Cardiac muscle cell (in vitro differentiated cells and primary cell): ENCODE measurements around the gene OR6M1. TPM values are rescaled to one million over a fixed set of nuclear protein-coding genes. Genes with fewer than 3 reads are reported as not detected.

Source experiments
- DNase-seq, 2 donors: peaks; one replicate each; pipeline versions ENCODE4 v3.0.0 to v3.0.0-alpha.2; 2010 to 2017; ENCODE audit warnings: low read depth in 1 of 2, low spot score in 1 of 2
- H3K27ac ChIP-seq: fragments of 200-600 bp; sonication (generic); 2 replicates; pipeline ENCODE4 v1.5.1; 2016
- H3K27me3 ChIP-seq: fragments of 200-600 bp; sonication (generic); 2 replicates; pipeline ENCODE4 v1.6.0; 2016; ENCODE audit warnings: control low read depth
- H3K36me3 ChIP-seq: fragments of 200-600 bp; sonication (generic); 2 replicates; pipeline ENCODE4 v1.5.1; 2016; ENCODE audit warnings: control low read depth
- H3K4me1 ChIP-seq: fragments of 200-600 bp; sonication (generic); 2 replicates; pipeline ENCODE4 v1.8.1; 2017; ENCODE audit warnings: low read depth, mild to moderate bottlenecking, mixed run types
- H3K4me3 ChIP-seq: fragments of 200-600 bp; sonication (generic); 2 replicates; pipeline ENCODE4 v1.5.1; 2016; ENCODE audit warnings: mild to moderate bottlenecking
- H3K9me3 ChIP-seq: fragments of 200-600 bp; sonication (generic); 2 replicates; pipeline ENCODE4 v1.5.1; 2017; ENCODE audit warnings: low read depth, mild to moderate bottlenecking, control low read depth
- CTCF ChIP-seq: IDR thresholded peaks from 2 replicates; pipeline ENCODE4 v1.5.1; 2012; ENCODE audit warnings: low read depth, mild to moderate bottlenecking, low read length
- polyA plus RNA-seq: library from polyadenylated mRNA; unstranded; fragments of >200 nt; fragmentation: Nextera tagmentation; extraction: Ambion mirVana; gene quantifications from 2 replicates; pipeline ENCODE4 v1.2.1, GENCODE V29; 2016
- total RNA-seq: library from RNA; depleted of rRNA; stranded (reverse); fragments of >200 nt; gene quantifications from 2 replicates; pipeline ENCODE4 v1.2.3, GENCODE V29; 2016

The OR6M1 gene
- total and polyA plus RNA-seq, 2 experiments from 2014 or later: not detected

GRCh38 chr11:123783536-123783935, 22.6 kb downstream of the OR6M1 start:
- no peak overlapping the region for H3K4me3 ChIP-seq
- H3K36me3 ChIP-seq: no peaks in the 10 kb centered on the region
- no peaks in the 10 kb centered on the region for H3K4me1 ChIP-seq
- H3K9me3 ChIP-seq: no peaks in the 10 kb centered on the region
- DNase-seq: no peak
- no peaks in the 10 kb centered on the region for H3K27me3 ChIP-seq
- H3K27ac ChIP-seq: no peak overlapping the region
- no peak for TF ChIP-seq CTCF

DNA sequence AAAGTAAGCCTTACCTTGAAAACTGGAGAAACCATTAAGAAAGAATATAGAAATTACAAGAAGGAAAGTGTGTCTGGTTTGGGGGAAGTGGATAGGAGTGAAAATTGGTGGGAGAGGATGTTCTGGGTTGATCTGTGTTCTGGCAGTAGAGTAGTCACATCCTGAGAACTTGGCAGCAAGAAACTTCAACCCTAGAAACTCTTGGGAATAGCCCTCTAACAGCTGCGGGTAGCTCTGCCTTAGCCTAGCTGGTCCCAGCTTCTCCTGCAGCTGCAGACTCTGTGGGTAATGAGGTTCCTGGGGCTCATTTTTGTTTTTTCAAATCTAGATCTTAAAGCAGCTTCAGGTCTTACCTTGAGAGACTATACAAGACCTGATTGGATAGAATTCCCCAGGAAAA, 27.6 kb downstream of the OR6M1 start:
- H3K27me3 ChIP-seq: no peaks in the 10 kb centered on the region
- DNase-seq: no peak
- no peaks in the 10 kb centered on the region for H3K36me3 ChIP-seq
- no peak for TF ChIP-seq CTCF
- H3K4me1 ChIP-seq: no peaks in the 10 kb centered on the region
- no peak overlapping the region for H3K4me3 ChIP-seq
- no peak overlapping the region for H3K27ac ChIP-seq
- no peaks in the 10 kb centered on the region for H3K9me3 ChIP-seq

DNA sequence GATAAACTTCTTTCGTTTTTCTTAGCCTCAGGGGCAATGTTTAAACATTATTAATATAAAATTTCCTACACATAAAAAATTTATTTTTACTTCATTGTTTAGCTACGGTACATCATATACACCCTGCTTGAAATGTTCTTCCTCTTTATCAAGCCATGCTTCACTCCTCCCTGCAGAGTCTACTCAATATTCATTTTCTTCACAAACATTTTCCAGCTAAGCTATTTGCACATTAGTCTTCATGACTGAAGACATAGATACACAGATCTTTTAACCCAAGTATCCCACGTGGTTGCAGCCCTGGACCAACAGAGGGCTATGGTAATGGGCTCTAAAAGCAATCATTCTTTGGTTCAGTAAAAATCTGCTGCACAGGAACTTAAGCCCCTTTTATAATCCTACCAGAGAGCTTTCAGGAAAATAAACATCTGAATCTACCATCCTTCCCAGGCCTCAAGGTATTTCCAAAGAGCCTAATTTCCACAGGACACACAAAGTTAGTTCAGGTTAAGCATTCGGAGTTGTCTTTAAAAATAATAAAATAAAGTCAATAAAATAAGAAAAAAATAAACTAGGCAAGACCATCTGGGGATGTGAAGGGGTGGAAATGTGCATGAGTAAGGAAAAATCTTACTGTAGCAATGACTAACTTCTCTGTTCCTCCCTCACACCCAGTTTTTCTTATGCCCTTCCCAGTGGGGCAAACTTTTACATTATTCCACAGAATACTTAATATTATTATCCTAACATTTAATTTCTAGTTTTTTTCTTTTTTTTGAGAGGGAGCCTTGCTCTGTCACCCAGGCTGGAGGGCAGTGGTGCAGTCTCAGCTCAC, 30.2 kb downstream of the OR6M1 start:
- no peak for TF ChIP-seq CTCF
- Histone ChIP-seq H3K4me3 (no peak overlapping the region), H3K36me3 (no peaks in the 10 kb centered on the region), H3K27me3 (no peaks in the 10 kb centered on the region), H3K9me3 (no peaks in the 10 kb centered on the region), H3K27ac (no peak overlapping the region), H3K4me1 (no peaks in the 10 kb centered on the region)
- no peak for DNase-seq

DNA sequence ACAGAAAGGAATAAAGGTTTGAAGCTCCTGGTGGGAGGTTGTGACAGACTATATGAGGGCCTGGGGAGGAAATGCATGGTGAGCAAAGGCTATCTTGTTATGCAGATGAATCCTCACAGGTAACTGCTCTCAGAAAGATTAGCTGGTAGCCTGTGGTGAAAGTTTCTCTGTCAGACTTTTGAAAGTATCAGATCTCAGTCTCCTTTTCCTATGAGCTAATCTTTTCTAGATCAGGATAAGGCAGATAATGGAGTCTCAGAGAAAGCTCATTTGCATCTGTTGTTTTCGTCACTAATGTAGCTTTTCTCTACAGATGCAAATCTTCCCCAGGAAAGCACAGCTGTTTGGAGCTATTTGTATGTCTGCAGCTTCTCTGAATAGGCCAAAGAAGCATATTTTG, 30.9 kb downstream of the OR6M1 start:
- Histone ChIP-seq H3K4me3 (no peak overlapping the region), H3K27ac (no peak overlapping the region), H3K36me3 (no peaks in the 10 kb centered on the region), H3K27me3 (no peaks in the 10 kb centered on the region), H3K9me3 (no peaks in the 10 kb centered on the region), H3K4me1 (no peaks in the 10 kb centered on the region)
- DNase-seq: no peak
- no peak for TF ChIP-seq CTCF

GRCh38 chr11:123773959-123774358, 32.2 kb downstream of the OR6M1 start:
- no peaks in the 10 kb centered on the region for H3K27me3 ChIP-seq
- H3K36me3 ChIP-seq: no peaks in the 10 kb centered on the region
- no peak overlapping the region for H3K27ac ChIP-seq
- TF ChIP-seq CTCF: no peak
- no peaks in the 10 kb centered on the region for H3K9me3 ChIP-seq
- no peak overlapping the region for H3K4me3 ChIP-seq
- no peaks in the 10 kb centered on the region for H3K4me1 ChIP-seq
- DNase-seq: no peak
